ENCODE measurements around the gene PRCC.
A peak's percentile ranks its signal among the peaks of the same experiment; 100 is the strongest.

The PRCC gene

GRCh38 chr1:156743367-156744302 is 23.7 kb upstream of the PRCC start:
- no peak for DNase-seq

GRCh38 chr1:156744344-156744743 is 23.0 kb upstream of the PRCC start:
- no peak for DNase-seq

GRCh38 chr1:156744786-156745419 is 22.4 kb upstream of the PRCC start:
- DNase-seq, result no peak

GRCh38 chr1:156745881-156746280 is 21.5 kb upstream of the PRCC start:
- DNase-seq, result no peak

GRCh38 chr1:156746406-156746727 is 21.0 kb upstream of the PRCC start:
- DNase-seq, result no peak

GRCh38 chr1:156746728-156747631 is 20.4 kb upstream of the PRCC start:
- peak in 57 of 58 donors; percentile 26 to 86 (median 74) for DNase-seq

GRCh38 chr1:156747742-156748669 is 19.3 kb upstream of the PRCC start:
- DNase-seq, result peak in 2 of 58 donors; percentile 28 to 30

- peak in 40 of 58 donors; percentile 11 to 59 (median 30) for DNase-seq
Measured at GRCh38 chr1:156748670-156749418, 18.5 kb upstream of the PRCC start.

- no peak for DNase-seq
Measured at GRCh38 chr1:156749419-156750118, 17.8 kb upstream of the PRCC start.

GRCh38 chr1:156750191-156750672 is 17.1 kb upstream of the PRCC start:
- DNase-seq, result peak in 3 of 58 donors; percentile 10 to 19 (median 13)

- peak in 36 of 58 donors; percentile 33 to 76 (median 58) for DNase-seq
Measured at GRCh38 chr1:156750711-156751450, 16.5 kb upstream of the PRCC start.

- no peak for DNase-seq
Measured at GRCh38 chr1:156751451-156751756, 15.9 kb upstream of the PRCC start, which contains the start of gene HDGF. Gene HDGF, minus strand, starts transcription at chr1:156751675. Its CDS starts 246 bp downstream, at chr1:156751429.

- peak; percentile 42 to 99 (median 96) for DNase-seq
Measured at GRCh38 chr1:156751757-156752481, 15.4 kb upstream of the PRCC start.

GRCh38 chr1:156752843-156753482 is 14.4 kb upstream of the PRCC start:
- DNase-seq, result peak in 2 of 58 donors; percentile 2 to 29

- DNase-seq, result no peak
Measured at GRCh38 chr1:156754219-156754618, 13.1 kb upstream of the PRCC start.

GRCh38 chr1:156755527-156755950 is 11.8 kb upstream of the PRCC start:
- DNase-seq, result no peak

- no peak for DNase-seq
Measured at GRCh38 chr1:156756355-156756754, 11.0 kb upstream of the PRCC start.
